Measurements from ENCODE around the gene GRIK3.

Gene GRIK3

GRCh38 chr1:36762174-36762573, 272.1 kb downstream of the GRIK3 start:
- no peaks in the 10 kb centered on the region for H3K36me3 ChIP-seq

DNA sequence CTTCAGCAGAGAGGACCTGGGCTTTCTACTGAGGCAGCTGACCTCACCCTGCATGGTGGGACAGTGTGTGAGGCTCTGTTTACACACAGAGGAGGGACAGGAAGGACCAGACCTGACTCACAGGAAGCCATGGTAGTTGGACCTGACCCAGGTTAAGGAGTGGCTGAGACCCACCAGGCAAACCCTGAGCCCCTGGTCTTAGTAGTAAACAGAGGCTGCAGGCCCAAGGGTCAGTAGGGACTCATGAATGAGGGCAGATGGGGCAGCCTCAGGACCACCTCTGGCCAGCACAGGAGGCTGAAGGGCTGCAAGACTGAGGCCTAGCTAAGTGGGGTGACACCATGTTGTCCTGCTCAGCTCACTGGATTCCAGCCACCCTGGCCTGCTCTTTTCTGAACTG, 273.2 kb downstream of the GRIK3 start:
- no peaks in the 10 kb centered on the region for H3K4me1 ChIP-seq
- no peak overlapping the region for H3K4me3 ChIP-seq (ENCODE audit: low read depth, low read length)
- no peak for DNase-seq
- H3K27me3 ChIP-seq, result no peaks in the 10 kb centered on the region
- no peaks in the 10 kb centered on the region for H3K9me3 ChIP-seq
- H3K36me3 ChIP-seq, result no peaks in the 10 kb centered on the region
- TF ChIP-seq, protein P1, sequence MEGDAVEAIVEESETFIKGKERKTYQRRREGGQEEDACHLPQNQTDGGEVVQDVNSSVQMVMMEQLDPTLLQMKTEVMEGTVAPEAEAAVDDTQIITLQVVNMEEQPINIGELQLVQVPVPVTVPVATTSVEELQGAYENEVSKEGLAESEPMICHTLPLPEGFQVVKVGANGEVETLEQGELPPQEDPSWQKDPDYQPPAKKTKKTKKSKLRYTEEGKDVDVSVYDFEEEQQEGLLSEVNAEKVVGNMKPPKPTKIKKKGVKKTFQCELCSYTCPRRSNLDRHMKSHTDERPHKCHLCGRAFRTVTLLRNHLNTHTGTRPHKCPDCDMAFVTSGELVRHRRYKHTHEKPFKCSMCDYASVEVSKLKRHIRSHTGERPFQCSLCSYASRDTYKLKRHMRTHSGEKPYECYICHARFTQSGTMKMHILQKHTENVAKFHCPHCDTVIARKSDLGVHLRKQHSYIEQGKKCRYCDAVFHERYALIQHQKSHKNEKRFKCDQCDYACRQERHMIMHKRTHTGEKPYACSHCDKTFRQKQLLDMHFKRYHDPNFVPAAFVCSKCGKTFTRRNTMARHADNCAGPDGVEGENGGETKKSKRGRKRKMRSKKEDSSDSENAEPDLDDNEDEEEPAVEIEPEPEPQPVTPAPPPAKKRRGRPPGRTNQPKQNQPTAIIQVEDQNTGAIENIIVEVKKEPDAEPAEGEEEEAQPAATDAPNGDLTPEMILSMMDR (IDR thresholded peaks at IDR 0.05; ENCODE audit: low read depth, low read length), result no peak

More at GRCh38 chr1:36762174-36762573, 272.1 kb downstream of the GRIK3 start:
- Histone ChIP-seq H3K9me3 (no peaks in the 10 kb centered on the region), H3K27me3 (no peaks in the 10 kb centered on the region), H3K4me3 (ENCODE audit: low read depth, low read length) (no peak overlapping the region), H3K4me1 (no peaks in the 10 kb centered on the region)
- TF ChIP-seq, protein P1 (IDR thresholded peaks at IDR 0.05; ENCODE audit: low read depth, low read length), result no peak
- DNase-seq, result no peak

DNA sequence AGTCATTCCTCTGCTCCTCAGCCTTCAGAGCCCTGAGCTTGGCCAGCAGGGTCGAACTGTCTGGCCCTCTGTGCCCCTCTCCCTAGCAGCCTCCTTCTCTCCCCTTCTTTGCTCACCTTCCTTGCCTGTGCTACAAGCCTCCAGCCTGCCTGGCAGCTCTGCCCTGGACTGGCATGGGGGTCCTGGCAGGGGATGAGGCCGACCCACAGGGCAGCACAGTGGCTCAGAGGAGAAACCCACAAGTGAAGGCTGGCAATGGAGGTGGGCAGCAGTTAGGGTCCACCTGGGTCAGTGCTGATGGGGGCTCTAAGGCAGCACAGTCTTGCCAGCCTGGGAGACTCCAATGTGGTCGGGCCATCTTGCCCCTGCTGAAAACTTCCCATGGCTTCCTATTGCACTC, 274.2 kb downstream of the GRIK3 start:
- DNase-seq, result no peak
- TF ChIP-seq, protein P1 (IDR thresholded peaks at IDR 0.05; ENCODE audit: low read depth, low read length), result no peak
- no peak overlapping the region for H3K4me3 ChIP-seq (ENCODE audit: low read depth, low read length)
- no peaks in the 10 kb centered on the region for H3K9me3 ChIP-seq
- no peaks in the 10 kb centered on the region for H3K4me1 ChIP-seq
- no peaks in the 10 kb centered on the region for H3K27me3 ChIP-seq
- no peaks in the 10 kb centered on the region for H3K36me3 ChIP-seq

DNA sequence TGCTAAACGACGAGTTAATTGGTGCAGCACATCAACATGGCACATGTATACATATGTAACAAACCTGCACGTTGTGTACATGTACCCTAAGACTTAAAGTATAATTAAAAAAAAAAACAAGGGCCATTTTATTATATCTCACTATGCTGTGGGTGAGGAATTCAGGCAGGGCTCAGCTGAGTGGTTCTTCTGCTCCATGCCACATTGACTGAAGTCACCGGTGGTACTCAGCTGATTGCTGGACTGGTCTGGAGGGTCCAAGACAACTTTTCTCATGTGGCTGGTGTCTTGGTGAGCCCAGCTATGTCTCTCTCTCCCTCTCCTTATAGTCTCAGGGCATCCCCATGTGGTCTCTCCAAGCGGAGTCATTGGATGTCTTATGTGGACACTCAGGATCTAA, 275.0 kb downstream of the GRIK3 start:
- no peaks in the 10 kb centered on the region for H3K36me3 ChIP-seq
- no peaks in the 10 kb centered on the region for H3K9me3 ChIP-seq
- H3K4me3 ChIP-seq (ENCODE audit: low read depth, low read length), result no peak overlapping the region
- DNase-seq, result no peak
- H3K27me3 ChIP-seq, result no peaks in the 10 kb centered on the region
- H3K4me1 ChIP-seq, result no peaks in the 10 kb centered on the region
- TF ChIP-seq, protein P1 (IDR thresholded peaks at IDR 0.05; ENCODE audit: low read depth, low read length), result no peak

GRCh38 chr1:36755303-36756230, 278.7 kb downstream of the GRIK3 start:
- Histone ChIP-seq H3K4me3 (ENCODE audit: low read depth, low read length) (no peak overlapping the region), H3K4me1 (no peaks in the 10 kb centered on the region), H3K36me3 (no peaks in the 10 kb centered on the region), H3K27me3 (no peaks in the 10 kb centered on the region), H3K9me3 (no peaks in the 10 kb centered on the region)
- TF ChIP-seq, protein P1 (IDR thresholded peaks at IDR 0.05; ENCODE audit: low read depth, low read length), result no peak
- DNase-seq, result no peak

- TF ChIP-seq, protein P1 (IDR thresholded peaks at IDR 0.05; ENCODE audit: low read depth, low read length), result no peak
- H3K4me3 ChIP-seq (ENCODE audit: low read depth, low read length), result no peak overlapping the region
- no peaks in the 10 kb centered on the region for H3K27me3 ChIP-seq
- DNase-seq, result no peak
- no peaks in the 10 kb centered on the region for H3K9me3 ChIP-seq
- no peaks in the 10 kb centered on the region for H3K36me3 ChIP-seq
- H3K4me1 ChIP-seq, result no peaks in the 10 kb centered on the region
Measured at GRCh38 chr1:36754366-36754765, 279.9 kb downstream of the GRIK3 start.
